GM19395 (cell line): ENCODE measurements around the gene KCNAB2.
"Not testable (repeated sequence)": the region's sequence is repeated elsewhere in the genome, so short reads cannot be mapped to it uniquely, and the experiment has no call there.

Source experiments
- ATAC-seq: cut with Tn5 transposase; IDR thresholded peaks from one replicate; pipeline ENCODE4 v1.9.1; 2021; ENCODE audit warnings: mild to moderate bottlenecking, moderate library complexity; ENCODE audit not compliant: unreplicated experiment

The KCNAB2 gene

GRCh38 chr1:6009120-6010040, 36.3 kb upstream of the KCNAB2 start:
- ATAC-seq = no peak

GRCh38 chr1:6010554-6010953, 35.1 kb upstream of the KCNAB2 start:
- ATAC-seq = no peak

- no peak for ATAC-seq
Measured at GRCh38 chr1:6011161-6011945, 34.3 kb upstream of the KCNAB2 start.

GRCh38 chr1:6011946-6012258, 33.8 kb upstream of the KCNAB2 start:
- no peak for ATAC-seq

GRCh38 chr1:6012529-6013318, 33.0 kb upstream of the KCNAB2 start:
- no peak for ATAC-seq

GRCh38 chr1:6013491-6013890, 32.2 kb upstream of the KCNAB2 start:
- no peak for ATAC-seq

GRCh38 chr1:6014130-6014999, 31.3 kb upstream of the KCNAB2 start:
- no peak for ATAC-seq

- no peak for ATAC-seq
Measured at GRCh38 chr1:6016191-6016865, 29.4 kb upstream of the KCNAB2 start.

GRCh38 chr1:6017654-6018053, 28.0 kb upstream of the KCNAB2 start:
- ATAC-seq = not testable (repeated sequence)

GRCh38 chr1:6019166-6019845, 26.4 kb upstream of the KCNAB2 start:
- no peak for ATAC-seq

- no peak for ATAC-seq
Measured at GRCh38 chr1:6022193-6022592, 23.5 kb upstream of the KCNAB2 start.

GRCh38 chr1:6023346-6023745, 22.3 kb upstream of the KCNAB2 start:
- ATAC-seq = no peak

GRCh38 chr1:6024376-6024775, 21.3 kb upstream of the KCNAB2 start:
- ATAC-seq = peak; percentile 41

GRCh38 chr1:6025269-6026094, 20.2 kb upstream of the KCNAB2 start:
- ATAC-seq = no peak

GRCh38 chr1:6026095-6026809, 19.4 kb upstream of the KCNAB2 start:
- ATAC-seq = peak; percentile 67

GRCh38 chr1:6027591-6027990, 18.1 kb upstream of the KCNAB2 start:
- no peak for ATAC-seq

- ATAC-seq = no peak
Measured at GRCh38 chr1:6028042-6028850, 17.4 kb upstream of the KCNAB2 start.
